BE2C (cell line): Measurements from ENCODE around the gene PROCA1. TPM values are rescaled to one million over a fixed set of nuclear protein-coding genes. Genes with fewer than 3 reads are reported as not detected.
A peak's percentile ranks its signal among the peaks of the same experiment; 100 is the strongest.

Experiments used
- DNase-seq: peaks from one replicate; pipeline ENCODE4 v3.0.0-alpha.2; 2020
- H3K27me3 ChIP-seq: fragments of 250-450 bp; sonication (Bioruptor Pico); 2 replicates; pipeline ENCODE4 v1.5.1; 2020; ENCODE audit warnings: mild to moderate bottlenecking
- H3K36me3 ChIP-seq: fragments of 250-450 bp; sonication (Bioruptor Pico); 2 replicates; pipeline ENCODE4 v1.5.1; 2020; ENCODE audit warnings: mild to moderate bottlenecking
- H3K4me1 ChIP-seq: fragments of 250-450 bp; sonication (Bioruptor Pico); 2 replicates; pipeline ENCODE4 v1.5.1; 2020
- H3K4me3 ChIP-seq: 2 replicates; pipeline ENCODE4 v1.5.1; 2011; ENCODE audit warnings: low read depth, low read length
- H3K9me3 ChIP-seq: fragments of 250-450 bp; sonication (Bioruptor Pico); 2 replicates; pipeline ENCODE4 v1.5.1; 2020
- CTCF ChIP-seq: IDR thresholded peaks from 2 replicates; pipeline ENCODE4 v1.5.1; 2012; ENCODE audit warnings: mild to moderate bottlenecking, low read depth, low read length
- polyA plus RNA-seq: library from polyadenylated mRNA; unstranded; fragments of >200 nt; gene quantifications from one replicate; pipeline ENCODE4 v1.2.1, GENCODE V29; 2012; ENCODE audit warnings: low read depth, missing spikeins; ENCODE audit not compliant: insufficient read length, insufficient read depth

The PROCA1 gene
- polyA plus RNA-seq, result 0.52 TPM

GRCh38 chr17:28711723-28712031, at the start of gene PROCA1:
TSS of gene PROCA1 (minus strand) at chr17:28711888. CDS start at chr17:28711660, 228 bp downstream.
- Histone ChIP-seq H3K4me3 (peak within 1 kb of the TSS; percentile 36), H3K4me1 (no peaks in the 10 kb centered on the region), H3K9me3 (no peaks in the 10 kb centered on the region), H3K27me3 (no peaks in the 10 kb centered on the region), H3K36me3 (no peaks in the 10 kb centered on the region)
- no peak for DNase-seq
- no peak for TF ChIP-seq CTCF

GRCh38 chr17:28760601-28761562, 49.2 kb upstream of the PROCA1 start:
- H3K4me3 ChIP-seq, result no peak overlapping the region
- peaks cover 9% of the 10 kb centered on the region for H3K36me3 ChIP-seq
- H3K4me1 ChIP-seq, result no peaks in the 10 kb centered on the region
- H3K9me3 ChIP-seq, result no peaks in the 10 kb centered on the region
- H3K27me3 ChIP-seq, result no peaks in the 10 kb centered on the region
- TF ChIP-seq CTCF, result no peak
- no peak for DNase-seq

- no peak overlapping the region for H3K4me3 ChIP-seq
- TF ChIP-seq CTCF, result no peak
- no peak for DNase-seq
- no peaks in the 10 kb centered on the region for H3K27me3 ChIP-seq
- peaks cover 9% of the 10 kb centered on the region for H3K36me3 ChIP-seq
- no peaks in the 10 kb centered on the region for H3K4me1 ChIP-seq
- no peaks in the 10 kb centered on the region for H3K9me3 ChIP-seq
Observed at GRCh38 chr17:28759256-28759865, 47.7 kb upstream of the PROCA1 start.

GRCh38 chr17:28758411-28759121, 46.9 kb upstream of the PROCA1 start:
- TF ChIP-seq CTCF, result no peak
- peaks cover 9% of the 10 kb centered on the region for H3K36me3 ChIP-seq
- H3K4me3 ChIP-seq, result no peak overlapping the region
- no peaks in the 10 kb centered on the region for H3K27me3 ChIP-seq
- no peaks in the 10 kb centered on the region for H3K9me3 ChIP-seq
- no peak for DNase-seq
- no peaks in the 10 kb centered on the region for H3K4me1 ChIP-seq

- no peaks in the 10 kb centered on the region for H3K9me3 ChIP-seq
- no peak overlapping the region for H3K4me3 ChIP-seq
- H3K27me3 ChIP-seq, result no peaks in the 10 kb centered on the region
- H3K36me3 ChIP-seq, result peaks cover 6% of the 10 kb centered on the region; the same call in 1 of the 2 replicates
- H3K4me1 ChIP-seq, result no peaks in the 10 kb centered on the region
- TF ChIP-seq CTCF, result no peak
- no peak for DNase-seq
Observed at GRCh38 chr17:28756049-28756804, 44.5 kb upstream of the PROCA1 start.
